Gastroesophageal sphincter (tissue), 3 donors: Measurements from ENCODE around the gene ARCN1.

ENCODE experiments used
- EP300 ChIP-seq: sonication (generic); formaldehyde crosslinking; IDR thresholded peaks from one replicate; pipeline ENCODE4 v1.6.1; 2017; ENCODE audit warnings: antibody characterized with exemption, mild to moderate bottlenecking
- POLR2A ChIP-seq, 2 donors: fragments of 450-650 bp; IDR thresholded peaks; one replicate each; pipeline ENCODE4 v1.6.1; 2017; ENCODE audit warnings: antibody characterized with exemption in 2 of 2, mild to moderate bottlenecking in 2 of 2, moderate library complexity in 1 of 2
- POLR2AphosphoS5 ChIP-seq: sonication (generic); formaldehyde crosslinking; IDR thresholded peaks from one replicate; pipeline ENCODE4 v1.6.1; 2017; ENCODE audit warnings: antibody characterized with exemption
- TF ChIP-seq, protein P1 (sequence below), 4 experiments: fragments of 200-600 bp in 2 of 4; fragments of 450-650 bp in 2 of 4; sonication (generic) in 1 of 4; IDR thresholded peaks; one replicate each; pipeline ENCODE4 v1.5.1; 2017 to 2019; ENCODE audit warnings: antibody characterized with exemption in 4 of 4, mild to moderate bottlenecking in 2 of 4, moderate library complexity in 2 of 4

- TF ChIP-seq, protein P1, sequence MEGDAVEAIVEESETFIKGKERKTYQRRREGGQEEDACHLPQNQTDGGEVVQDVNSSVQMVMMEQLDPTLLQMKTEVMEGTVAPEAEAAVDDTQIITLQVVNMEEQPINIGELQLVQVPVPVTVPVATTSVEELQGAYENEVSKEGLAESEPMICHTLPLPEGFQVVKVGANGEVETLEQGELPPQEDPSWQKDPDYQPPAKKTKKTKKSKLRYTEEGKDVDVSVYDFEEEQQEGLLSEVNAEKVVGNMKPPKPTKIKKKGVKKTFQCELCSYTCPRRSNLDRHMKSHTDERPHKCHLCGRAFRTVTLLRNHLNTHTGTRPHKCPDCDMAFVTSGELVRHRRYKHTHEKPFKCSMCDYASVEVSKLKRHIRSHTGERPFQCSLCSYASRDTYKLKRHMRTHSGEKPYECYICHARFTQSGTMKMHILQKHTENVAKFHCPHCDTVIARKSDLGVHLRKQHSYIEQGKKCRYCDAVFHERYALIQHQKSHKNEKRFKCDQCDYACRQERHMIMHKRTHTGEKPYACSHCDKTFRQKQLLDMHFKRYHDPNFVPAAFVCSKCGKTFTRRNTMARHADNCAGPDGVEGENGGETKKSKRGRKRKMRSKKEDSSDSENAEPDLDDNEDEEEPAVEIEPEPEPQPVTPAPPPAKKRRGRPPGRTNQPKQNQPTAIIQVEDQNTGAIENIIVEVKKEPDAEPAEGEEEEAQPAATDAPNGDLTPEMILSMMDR (IDR thresholded peaks at IDR 0.05): no peak
- TF ChIP-seq POLR2A (IDR thresholded peaks at IDR 0.05) (no peak), POLR2AphosphoS5 (no peak), EP300 (no peak)
These were observed 19.9 kb upstream of the ARCN1 start for GRCh38 chr11:118552341-118552740.
